Midbrain (tissue), 1 donor: Measurements from ENCODE around the gene PCBP4.

Experiments used
- DNase-seq: peaks from one replicate; lab custom pipeline; 2025; lab: John Stamatoyannopoulos, UW

PCBP4 gene

DNA sequence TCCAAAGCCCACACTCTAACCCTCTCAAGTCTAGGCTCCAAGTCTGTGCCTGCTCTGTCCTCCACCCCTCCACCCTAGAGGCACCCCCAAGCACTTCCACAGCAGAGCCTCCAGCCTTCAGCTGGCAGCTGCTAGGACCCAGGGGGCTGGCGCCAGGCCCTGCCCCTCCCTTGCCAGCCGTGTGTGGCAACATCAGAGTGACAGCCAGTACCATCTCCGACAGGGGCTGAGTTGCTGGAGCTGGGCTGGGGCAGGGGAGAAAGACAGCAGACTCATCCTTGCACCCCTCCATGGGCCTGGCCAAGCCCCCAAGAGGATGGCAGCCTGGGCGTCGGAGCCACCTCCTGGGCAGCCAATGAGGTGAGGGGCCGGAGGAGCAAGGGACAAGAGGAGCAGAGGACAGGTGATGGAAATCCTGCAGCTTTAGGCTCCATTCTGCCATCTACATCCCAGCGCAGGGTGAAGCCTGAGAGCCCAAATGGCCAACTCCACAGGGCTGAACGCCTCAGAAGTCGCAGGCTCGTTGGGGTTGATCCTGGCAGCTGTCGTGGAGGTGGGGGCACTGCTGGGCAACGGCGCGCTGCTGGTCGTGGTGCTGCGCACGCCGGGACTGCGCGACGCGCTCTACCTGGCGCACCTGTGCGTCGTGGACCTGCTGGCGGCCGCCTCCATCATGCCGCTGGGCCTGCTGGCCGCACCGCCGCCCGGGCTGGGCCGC is 11.9 kb downstream of the PCBP4 start, which contains the start of gene GPR62:
Gene GPR62 (plus strand): TSS at position 207 of the 718 bp plus-strand sequence. CDS start 272 bp downstream, at position 479.
- peak; percentile 85 for DNase-seq

DNA sequence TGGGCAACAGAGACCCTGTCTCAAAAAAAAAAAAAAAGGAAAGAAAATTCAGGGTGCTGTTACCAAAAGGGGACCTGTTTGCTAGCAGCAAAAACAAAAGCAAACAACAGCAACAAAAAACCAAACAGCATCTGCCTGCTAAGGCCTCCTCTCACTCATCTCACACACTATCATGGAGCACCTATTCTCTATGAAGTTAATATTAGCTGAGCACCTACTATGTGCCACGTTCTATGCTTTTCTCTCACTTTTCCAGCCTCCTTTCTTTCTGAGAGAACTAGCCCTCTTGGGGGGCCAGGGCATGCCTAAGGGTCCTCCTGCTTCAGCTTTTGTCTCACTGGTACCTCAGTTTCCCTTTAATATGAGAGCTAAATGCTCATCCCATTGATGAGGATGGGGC is 12.5 kb downstream of the PCBP4 start:
- no peak for DNase-seq

DNA sequence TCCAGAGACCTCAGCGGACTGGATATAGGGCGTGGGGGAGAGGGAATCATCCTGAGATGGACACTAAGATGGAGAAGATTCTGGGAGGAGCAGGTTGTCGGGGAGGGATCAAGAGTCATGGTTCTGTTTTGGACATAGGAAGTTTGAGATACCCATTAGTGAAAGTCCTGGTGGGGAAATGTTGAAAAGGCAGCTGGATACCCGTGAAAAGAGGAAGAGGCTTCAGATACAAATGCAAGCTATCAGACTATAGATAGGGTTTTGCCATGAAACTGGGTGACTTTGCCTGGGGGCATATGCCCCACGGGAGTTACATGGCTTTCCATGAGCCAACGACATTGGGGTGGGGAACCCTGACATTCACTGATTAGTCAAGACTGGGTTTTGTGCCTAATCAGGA is 13.1 kb downstream of the PCBP4 start:
- no peak for DNase-seq

DNA sequence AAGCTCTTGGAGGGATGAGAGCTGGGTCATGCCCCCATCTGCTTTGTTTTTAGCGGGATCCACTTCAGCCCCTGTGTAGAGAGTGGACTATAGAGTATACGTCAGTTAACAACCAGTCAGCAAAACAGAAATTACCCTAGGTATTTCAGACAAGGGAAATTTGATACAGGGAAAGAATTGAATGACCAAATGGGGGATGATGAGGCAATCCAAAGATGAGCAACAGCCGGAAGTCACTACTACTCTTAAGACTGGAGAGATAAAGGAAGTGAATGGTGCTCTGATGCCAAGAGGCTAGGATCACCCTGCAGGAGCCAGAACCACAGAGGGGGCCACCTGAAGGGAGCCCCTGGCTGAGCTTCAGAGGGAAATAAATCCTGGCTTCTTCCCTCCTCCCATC is 13.8 kb downstream of the PCBP4 start:
- DNase-seq: no peak

DNA sequence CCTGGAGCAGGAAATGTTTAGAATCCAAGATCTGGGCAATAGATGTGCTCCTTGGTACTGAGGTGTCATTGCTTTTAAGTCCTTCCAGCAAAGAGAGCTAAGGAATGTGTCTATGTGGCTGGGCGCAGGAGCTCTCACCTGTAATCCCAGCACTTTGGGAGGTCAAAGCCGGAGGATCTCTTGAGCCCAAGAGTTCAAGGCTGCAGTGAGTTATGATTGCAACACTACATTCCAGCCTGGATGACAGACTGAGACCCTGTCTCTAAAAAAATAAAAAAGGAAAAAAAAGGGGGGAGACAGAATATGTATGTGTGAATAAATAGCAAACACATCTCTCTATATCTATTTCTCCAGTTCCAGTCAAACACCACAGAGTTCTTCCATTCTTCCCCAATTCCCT is 16.4 kb downstream of the PCBP4 start:
- no peak for DNase-seq

DNA sequence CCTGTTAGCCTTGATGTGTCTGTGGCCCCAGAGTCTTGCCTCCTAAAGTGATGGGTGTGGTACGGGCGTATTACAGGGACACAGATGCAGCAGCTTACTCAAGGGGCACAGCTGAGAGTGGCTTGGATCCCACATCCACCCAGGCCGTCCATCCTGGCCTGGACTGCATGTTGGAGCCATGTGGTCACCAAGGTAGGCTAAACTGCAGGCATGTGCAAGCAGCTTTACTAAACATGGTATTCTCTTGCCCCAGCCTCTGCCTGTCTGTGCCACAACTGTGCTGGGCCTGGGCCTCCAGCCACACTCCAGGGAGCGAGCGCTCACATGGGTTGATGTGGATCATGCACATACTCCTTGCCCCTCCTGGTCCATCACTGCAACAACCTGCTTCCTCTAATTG is 18.1 kb downstream of the PCBP4 start:
- DNase-seq: no peak

DNA sequence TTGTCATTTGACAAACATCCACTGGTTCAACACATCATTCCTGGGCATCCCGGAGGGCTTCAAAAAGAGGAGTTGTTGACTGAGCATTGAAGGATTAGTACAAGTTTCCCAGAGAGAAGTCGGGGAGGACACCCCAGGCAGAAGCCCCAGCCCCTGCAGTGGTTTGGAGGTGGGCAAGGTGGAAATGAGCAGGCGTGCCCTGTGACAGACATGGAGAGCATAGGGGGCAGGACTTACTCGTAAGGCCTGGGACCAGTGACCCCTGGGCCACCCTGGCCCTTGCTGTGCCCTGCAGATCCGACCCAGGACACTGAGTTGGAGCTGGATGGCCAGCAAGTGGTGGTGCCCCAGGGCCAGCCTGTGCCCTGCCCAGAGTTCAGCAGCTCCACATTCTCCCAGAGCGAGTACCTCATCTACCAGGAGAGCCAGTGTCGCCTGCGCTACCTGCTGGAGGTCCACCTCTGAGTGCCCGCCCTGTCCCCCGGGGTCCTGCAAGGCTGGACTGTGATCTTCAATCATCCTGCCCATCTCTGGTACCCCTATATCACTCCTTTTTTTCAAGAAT is 19.2 kb downstream of the PCBP4 start:
- DNase-seq: no peak

DNA sequence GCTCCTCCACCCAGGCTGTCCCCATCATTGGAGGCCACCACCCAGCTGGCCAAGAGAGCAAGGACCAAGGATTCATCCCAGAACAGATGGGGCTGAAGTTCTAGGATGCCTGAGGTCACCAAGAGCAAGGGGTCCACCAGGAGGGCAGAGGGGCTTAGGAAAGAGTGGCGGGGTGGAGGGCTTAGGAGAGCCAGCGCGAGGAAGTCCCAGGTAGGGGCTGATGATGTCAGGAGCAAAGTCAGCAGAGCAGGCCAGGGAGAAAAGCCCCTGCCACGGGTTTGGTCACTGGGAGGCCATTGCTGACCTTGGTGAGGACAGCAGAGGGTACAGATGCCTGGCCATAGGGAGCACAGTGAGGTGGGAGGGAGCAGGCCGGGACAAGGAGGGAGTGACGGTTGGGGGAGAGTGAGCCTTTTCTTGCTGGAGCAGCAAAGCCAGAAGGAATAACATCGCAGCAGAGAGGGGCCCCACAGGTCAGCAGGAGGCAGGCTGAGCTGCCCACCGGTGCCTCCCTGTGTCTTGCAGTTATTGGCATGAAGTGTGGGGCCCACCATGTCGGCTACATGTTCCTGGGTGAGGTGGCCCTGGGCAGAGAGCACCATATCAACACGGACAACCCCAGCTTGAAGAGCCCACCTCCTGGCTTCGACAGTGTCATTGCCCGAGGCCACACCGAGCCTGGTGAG is 19.9 kb downstream of the PCBP4 start:
- DNase-seq: no peak

DNA sequence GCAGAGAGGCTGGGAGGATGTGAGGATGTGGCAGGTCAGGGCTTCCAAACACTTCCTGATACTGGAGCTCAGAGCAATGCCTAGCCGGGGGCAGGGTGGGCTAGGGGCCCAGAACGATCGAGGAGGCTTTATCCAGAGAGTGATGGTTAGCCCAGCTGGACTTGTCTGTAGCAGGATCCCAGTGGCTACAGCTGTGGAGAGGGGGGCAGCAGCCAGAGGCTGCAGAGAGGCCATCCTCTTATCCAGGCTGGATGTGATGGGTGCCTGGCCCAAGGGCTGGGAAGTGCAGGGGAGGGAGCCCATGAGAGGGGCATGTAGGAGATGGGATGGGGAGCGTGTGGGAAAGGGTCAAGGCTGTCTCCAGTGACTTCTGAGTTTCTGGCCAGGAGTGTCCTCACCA is 20.5 kb downstream of the PCBP4 start:
- DNase-seq: no peak

DNA sequence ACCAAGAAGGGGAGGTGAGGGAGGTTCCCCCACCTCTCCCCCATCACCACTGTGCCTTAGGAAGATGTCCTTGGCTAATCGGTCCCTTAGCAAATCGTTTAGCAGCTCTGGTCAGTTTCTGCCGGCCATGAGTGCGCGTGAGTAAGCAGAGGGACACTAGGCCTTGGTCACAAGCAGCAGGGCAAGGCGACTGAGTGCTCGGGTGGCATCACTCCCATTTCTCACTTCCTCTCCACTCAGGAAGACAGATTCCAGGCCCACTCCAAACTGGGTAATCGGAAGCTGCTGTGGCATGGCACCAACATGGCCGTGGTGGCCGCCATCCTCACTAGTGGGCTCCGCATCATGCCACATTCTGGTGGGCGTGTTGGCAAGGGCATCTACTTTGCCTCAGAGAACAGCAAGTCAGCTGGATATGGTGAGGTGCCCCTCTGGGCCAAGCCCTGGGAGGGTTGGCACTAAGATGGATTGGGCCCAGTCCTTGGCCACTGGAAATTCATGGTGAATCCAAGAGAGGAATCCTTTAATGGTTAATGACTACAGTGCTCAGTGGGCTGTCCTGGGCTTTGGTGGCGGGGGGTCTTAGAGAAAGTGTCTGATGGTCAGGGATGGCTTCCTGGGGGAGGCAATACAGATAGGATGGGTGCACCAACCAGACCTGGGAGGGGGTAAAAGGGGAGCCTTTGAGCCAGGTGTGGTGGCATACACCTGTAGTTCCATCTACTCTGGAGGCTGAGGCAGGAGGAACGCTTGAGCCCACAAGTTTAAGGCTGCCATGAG is 21.1 kb downstream of the PCBP4 start:
- no peak for DNase-seq

DNA sequence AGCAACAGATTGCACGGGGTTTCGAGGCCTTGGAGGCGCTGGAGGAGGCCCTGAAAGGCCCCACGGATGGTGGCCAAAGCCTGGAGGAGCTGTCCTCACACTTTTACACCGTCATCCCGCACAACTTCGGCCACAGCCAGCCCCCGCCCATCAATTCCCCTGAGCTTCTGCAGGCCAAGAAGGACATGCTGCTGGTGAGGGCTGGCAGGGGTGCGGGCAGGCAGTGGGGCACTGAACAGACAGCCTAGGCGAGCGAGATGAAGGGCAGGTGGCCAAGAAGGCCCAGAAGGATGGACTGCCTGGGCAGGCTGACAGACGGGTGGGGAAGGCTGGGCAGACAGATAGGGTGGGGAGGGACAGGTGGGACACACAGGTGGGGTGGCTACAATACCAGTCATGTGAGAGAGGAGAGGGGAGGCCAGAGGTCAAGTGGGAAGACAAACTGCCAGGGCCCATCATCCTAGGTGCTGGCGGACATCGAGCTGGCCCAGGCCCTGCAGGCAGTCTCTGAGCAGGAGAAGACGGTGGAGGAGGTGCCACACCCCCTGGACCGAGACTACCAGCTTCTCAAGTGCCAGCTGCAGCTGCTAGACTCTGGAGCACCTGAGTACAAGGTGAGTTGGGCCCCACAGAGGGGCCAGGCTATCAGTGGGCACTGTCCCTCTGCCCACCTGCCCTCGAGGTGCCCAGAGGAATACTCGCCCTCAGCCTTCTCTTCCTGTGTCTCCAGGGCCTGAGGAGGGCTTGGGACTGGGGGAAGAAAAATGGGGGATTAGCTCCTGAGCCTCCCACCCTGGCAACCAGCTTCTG is 22.0 kb downstream of the PCBP4 start:
- no peak for DNase-seq

DNA sequence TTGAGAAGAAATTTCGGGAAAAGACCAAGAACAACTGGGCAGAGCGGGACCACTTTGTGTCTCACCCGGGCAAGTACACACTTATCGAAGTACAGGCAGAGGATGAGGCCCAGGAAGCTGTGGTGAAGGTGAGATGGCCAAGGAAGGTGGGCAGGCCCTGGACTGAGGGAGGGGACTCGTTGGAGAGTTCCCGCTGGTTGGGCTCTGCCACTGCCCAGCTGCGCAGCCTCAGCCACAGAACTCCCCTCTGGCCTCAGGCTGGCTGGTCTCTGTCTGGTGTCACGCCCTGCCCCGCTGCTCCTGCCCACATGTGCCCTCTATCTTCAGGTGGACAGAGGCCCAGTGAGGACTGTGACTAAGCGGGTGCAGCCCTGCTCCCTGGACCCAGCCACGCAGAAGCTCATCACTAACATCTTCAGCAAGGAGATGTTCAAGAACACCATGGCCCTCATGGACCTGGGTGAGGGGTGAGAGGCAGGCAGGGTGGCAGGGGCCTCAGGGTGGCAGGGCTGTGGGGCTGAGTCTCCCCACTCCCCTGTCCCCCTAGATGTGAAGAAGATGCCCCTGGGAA is 22.7 kb downstream of the PCBP4 start:
- no peak for DNase-seq

DNA sequence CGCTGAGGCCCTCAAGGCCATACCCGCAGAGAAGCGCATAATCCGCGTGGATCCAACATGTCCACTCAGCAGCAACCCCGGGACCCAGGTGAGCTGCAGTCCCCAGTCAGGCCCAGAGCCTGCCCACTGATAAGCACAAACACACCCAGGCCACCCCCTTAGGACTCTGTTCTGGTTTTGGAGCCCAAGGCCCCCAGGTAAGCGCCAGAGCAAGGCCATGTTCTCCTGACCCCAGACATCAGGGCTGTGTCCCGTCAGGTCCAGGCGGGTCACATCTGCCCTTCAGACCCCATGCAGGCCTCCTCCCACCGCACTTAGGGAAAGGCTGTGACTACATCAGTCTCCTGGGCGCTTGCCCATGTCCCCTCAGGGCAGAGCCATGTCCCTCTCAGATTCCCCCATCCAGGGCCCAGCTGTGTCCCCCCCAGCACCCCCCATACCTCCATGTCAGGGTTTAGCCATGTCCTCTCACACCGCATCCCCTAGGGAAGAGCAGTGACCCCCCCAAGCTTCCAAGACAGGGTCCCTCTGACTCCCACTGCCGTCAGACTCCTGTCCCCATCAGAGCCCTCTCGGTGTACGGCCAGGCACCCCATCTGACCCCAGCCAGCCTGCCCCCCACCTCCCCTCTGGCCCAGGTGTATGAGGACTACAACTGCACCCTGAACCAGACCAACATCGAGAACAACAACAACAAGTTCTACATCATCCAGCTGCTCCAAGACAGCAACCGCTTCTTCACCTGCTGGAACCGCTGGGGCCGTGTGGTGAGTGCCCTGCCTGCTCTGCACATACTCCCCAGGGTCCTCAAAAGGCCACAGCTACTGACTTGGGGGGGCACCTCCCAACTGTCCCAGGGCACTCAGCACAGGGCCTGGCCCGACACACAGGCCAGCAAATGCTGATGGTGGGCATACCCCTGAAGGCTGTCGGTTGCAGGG is 23.5 kb downstream of the PCBP4 start:
- no peak for DNase-seq

DNA sequence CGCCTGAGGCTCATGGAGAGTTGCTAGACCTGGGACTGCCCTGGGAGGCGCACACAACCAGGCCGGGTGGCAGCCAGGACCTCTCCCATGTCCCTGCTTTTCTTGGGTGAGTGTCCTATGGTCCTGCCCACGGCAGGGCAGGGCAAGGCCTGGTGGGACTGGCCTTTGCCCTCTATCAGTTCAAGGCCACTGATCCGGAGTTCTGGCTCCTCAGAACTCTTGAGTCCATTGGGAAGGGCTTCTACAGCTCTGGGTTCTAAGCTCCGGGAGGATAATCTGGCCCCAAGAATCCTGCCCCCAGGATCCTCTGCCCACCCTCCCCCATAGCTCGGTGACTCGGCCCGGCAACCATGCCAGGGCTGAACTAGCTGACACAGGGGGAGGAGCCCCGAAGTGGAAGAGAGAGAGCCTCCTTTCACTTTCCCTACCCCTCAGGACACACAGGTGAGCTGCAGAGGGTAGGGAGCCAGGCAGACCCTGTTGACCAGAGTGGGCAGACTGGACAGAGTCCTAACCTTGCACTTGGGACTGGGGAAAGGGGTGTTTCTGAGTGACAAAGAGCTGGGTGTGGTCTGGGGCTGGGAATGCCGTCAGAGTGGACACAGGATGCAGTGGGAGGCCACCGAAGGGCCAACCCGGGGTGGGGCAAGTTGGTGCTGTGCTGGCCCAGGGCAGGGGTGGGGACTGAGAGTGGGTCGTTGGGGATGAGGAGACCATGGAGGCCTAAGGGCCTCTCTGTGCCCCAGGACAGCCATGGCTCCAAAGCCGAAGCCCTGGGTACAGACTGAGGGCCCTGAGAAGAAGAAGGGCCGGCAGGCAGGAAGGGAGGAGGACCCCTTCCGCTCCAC is 24.4 kb downstream of the PCBP4 start:
- DNase-seq: no peak

DNA sequence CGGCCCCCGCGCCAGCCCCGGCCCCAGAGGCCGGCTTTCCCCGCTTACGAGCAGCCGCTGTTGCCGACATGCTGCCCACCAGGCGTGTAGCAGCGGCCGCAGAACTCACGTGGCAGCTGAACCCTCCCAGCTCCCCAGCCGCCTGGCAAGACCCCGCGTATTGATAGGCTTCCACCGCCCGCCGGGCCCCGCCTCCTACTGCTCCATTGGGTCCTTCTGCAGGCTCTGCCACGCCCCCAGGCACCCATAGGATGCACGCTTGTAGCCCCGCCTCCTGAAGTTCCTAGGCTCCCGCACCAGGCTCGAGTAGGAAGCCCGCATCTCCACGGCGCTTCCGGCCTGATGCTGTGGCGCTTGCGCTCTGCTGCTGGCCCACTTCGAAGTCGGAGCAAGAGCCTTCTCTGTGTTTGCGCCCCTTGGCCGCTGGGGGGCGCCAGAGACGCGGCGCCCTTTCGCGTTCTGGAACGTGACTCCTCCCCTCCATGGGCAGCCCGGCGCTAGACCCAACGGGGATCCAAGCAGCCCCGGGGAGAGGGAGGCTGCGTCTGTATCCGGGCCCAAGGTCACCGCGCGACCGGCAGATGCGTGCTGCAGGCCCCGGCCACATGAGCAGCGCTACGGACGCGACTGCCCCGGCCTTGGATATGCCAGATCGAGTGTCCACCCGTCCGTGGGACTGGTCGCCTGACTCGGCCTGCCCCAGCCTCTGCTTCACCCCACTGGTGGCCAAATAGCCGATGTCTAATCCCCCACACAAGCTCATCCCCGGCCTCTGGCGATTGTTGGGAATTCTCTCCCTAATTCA is 25.3 kb downstream of the PCBP4 start, which contains the start of the genes PARP3 and RRP9:
Gene PARP3 (plus strand): TSS at position 566 of the 805 bp plus-strand sequence. CDS start 993 bp downstream, outside the sequence.
Gene RRP9 (minus strand): TSS at position 107 of the 805 bp plus-strand sequence. CDS start 37 bp downstream, at position 70.
- DNase-seq: peak; percentile 100

DNA sequence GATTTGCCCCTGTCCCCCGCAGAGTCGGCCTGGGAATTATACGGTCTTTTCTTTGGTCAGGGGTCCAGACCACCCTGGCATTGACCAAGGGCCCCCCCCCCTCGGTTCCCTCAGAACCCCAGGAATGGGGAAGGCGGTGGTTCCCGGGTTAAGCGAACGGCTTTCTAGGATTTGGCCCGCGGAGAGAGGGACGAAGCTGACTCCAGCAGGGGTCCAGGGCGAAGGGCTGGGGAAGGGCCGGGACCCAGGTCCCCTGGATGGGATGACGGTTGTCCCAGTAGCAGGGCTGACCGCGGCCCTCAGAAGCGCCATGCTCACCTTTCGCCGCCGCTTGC is 25.8 kb downstream of the PCBP4 start:
- no peak for DNase-seq

DNA sequence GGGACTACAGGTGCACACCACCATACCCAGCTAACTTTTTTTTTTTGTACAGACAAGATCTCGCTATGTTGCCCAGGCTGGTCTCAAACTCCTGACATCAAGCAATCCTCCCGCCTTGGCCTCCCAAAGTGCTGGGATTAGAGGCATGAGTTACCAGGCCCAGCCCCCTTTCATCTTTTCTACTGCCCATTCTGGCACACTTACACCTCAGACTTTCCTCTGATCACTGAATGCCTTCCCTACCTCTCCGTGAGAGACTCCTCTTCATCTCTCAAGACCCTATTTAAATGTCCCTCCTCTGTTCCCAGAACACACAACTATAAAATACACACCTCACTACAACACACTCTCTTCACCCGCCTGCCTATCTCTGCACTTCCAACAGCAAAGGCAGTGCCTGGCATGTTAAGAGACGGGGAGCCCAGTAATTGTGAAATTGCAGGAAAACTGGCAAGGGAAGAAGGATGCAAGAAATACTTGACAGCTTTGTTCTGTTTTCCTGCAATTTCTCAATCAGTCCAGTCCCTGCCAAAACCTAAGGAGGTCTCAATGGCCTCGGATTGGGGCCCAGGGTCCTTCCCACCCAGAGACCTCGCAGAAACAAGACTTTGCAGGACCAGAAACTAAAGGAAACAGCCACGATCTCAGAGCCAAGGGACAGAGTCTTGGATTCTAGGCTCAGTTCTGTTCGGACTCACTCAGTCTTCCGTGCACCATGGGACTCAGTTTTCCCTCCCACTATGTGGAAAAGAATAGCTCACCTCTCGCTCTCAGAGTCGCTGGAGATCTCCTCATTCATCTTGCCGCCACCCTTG is 26.4 kb downstream of the PCBP4 start:
- no peak for DNase-seq
